ENCODE measurements around the gene TRPM7.
"Not testable (repeated sequence)": the region's sequence is repeated elsewhere in the genome, so short reads cannot be mapped to it uniquely, and the experiment has no call there.

The TRPM7 gene

DNA sequence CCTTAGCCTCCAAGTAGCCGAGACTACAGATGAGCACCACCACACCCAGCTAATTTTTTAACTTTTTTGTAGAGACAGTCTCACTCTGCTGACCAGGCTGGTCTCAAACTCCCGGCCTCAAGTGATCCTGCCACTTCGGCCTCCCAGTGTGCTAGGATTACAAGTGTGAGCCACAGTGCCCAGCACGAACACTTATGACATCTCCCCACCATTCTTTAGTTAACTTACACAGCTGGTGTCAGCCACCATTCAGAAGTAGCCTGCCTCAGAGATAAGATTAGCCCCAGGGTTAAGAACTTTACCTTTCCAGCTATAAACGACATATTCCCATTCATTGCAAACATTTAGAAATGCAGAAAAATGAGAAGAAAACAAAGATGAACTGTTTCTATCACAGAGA lies 58.2 kb downstream of the TRPM7 start:
- DNase-seq (ENCODE audit: low read depth), result no peak
- no peak overlapping the region for H3K4me3 ChIP-seq (ENCODE audit: low read length)
- TF ChIP-seq, protein P1, sequence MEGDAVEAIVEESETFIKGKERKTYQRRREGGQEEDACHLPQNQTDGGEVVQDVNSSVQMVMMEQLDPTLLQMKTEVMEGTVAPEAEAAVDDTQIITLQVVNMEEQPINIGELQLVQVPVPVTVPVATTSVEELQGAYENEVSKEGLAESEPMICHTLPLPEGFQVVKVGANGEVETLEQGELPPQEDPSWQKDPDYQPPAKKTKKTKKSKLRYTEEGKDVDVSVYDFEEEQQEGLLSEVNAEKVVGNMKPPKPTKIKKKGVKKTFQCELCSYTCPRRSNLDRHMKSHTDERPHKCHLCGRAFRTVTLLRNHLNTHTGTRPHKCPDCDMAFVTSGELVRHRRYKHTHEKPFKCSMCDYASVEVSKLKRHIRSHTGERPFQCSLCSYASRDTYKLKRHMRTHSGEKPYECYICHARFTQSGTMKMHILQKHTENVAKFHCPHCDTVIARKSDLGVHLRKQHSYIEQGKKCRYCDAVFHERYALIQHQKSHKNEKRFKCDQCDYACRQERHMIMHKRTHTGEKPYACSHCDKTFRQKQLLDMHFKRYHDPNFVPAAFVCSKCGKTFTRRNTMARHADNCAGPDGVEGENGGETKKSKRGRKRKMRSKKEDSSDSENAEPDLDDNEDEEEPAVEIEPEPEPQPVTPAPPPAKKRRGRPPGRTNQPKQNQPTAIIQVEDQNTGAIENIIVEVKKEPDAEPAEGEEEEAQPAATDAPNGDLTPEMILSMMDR (conservative IDR thresholded peaks at IDR 0.05; ENCODE audit: low read length), result no peak

DNA sequence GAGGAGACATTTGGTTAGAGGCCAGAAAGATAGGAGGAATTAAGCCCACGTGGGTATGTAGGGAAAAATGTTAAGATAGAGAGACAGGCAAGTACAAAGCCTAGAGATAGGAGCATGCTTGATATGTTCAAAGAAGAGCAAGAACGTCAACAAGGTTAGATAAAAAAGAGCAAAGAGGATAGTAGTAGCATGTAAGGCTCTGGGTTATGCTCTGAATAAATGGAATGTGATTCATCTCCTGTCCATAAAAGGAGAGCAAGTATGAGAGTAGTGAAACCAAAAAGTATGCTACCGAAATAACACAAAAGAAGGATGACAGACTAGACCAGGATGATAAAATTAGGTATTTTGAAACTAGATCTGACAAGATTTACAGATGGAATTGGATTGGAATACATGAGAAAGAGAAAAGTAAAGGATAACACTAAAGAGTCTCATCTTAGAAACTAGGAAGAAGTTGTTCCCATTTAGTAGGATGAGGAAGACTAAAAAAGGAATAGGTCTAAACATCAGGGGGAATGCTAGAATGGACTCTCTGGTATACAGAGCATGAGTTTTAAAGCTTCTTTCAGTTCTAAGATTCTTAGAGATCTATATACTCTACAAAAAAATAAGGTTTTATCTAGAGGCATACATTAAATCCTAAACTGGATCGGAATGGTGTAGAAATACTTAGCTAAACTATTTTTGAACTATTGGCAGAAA lies 59.1 kb downstream of the TRPM7 start:
- DNase-seq (ENCODE audit: low read depth), result peak; percentile 25
- no peak overlapping the region for H3K4me3 ChIP-seq (ENCODE audit: low read length)
- TF ChIP-seq, protein P1 (conservative IDR thresholded peaks at IDR 0.05; ENCODE audit: low read length), result no peak

DNA sequence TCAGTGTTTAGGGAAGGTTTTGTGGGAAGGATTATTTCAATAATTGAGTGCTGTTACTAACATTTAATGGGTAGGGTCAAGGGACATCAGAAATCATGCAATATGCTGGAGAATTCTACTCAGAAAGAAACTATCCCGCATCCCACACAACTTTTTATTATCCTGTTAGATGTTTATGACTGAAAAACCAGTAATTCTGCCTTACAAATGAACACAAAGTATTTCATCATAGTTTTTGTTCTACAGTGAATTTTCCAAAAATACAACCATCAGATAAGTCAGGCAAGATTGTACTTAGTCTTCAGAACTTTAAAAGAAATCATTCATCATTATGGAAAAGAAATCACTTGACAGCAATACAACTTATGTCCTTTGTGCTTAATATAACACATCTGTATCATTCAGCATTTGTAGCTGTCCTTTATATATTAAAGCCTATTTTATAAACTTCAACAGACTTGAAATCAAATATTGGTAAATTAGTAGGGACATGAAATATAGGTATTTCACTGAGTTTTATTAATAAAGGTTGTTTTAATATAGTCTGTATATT lies 61.9 kb downstream of the TRPM7 start:
- peak; percentile 24 for DNase-seq (ENCODE audit: low read depth)
- TF ChIP-seq, protein P1 (conservative IDR thresholded peaks at IDR 0.05; ENCODE audit: low read length), result no peak
- H3K4me3 ChIP-seq (ENCODE audit: low read length), result no peak overlapping the region

DNA sequence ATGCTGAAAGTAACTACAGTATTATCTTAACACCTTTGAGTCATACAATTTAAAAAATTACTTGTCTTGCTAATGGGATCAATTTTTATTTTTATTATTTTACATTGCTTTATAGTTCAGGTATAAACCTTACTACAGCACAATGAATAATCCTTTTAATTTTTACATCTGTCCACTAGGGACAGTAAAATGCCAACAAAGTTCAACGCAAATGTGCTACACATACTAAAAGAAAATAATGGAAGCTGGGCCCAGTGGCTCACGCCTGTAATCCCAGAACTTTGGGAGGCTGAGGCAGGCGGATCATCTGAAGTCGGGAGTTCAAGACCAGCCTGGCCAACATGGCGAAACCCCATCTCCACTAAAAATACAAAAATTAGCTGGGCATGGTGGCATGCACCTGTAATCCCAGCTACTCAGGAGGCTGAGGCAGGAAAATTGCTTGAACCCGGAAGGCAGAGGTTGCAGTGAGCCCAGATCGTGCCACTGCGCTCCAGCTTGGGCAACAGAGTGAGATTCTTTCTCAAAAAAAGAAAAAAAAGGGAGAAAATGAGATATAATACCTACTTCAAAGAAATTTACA lies 64.1 kb downstream of the TRPM7 start:
- TF ChIP-seq, protein P1 (conservative IDR thresholded peaks at IDR 0.05; ENCODE audit: low read length), result peak; percentile 41
- H3K4me3 ChIP-seq (ENCODE audit: low read length), result not testable (repeated sequence)
- peak; percentile 12 for DNase-seq (ENCODE audit: low read depth)

DNA sequence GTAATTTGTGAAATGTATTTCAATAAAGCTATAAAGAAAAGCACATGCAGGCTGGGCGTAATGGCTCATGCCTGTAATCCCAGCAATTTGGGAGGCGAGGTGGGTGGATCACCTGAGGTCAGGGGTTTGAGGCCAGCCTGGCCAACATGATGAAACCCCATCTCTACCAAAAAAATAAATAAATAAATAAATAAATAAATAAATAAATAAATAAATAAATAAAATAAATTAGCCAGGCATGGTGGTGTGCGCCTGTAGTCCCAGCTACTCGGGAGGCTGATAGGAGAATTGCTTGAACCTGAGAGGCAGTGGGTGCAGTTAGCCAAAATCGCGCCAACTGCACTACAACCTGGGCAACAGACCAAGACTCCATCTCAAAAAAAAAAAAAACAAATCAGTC lies 69.6 kb downstream of the TRPM7 start:
- DNase-seq (ENCODE audit: low read depth); H3K4me3 ChIP-seq (ENCODE audit: low read length): not testable (repeated sequence)

DNA sequence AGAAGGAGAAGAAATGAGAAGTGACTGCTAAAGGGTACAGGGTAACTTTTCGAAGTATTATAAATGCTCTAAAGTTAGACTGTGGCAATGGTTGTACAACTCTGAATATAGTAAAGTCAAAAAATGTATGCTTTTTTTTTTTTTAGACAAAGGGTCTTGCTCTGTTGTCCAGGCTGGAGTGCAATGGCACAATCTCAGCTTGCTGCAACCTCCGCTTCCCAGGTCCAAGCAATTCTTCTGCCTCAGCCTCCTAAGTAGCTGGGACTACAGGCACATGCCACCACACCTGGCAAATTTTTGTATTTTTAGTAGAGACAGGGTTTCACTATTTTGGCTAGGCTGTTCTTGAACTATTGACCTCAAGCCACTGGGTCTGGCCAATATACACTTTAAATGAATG lies 70.0 kb downstream of the TRPM7 start:
- H3K4me3 ChIP-seq (ENCODE audit: low read length); DNase-seq (ENCODE audit: low read depth): not testable (repeated sequence)

DNA sequence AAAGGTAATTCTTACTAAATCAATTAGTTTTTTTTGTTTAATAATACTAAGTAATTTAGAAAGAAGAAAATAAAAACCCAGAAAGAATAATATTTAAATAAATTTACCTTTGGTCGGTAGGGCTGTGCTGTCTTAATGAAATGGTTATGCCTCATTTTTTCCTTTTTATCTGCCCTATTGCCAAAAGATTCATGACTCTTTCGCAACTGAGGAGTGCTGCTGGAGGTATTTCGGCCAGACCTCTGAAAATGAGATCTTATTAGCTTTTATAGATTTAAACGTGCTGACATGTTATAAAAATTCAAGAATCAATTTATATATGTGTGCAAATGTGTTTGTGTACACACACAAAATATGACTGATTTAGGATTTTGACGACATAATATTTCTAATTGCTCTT lies 73.0 kb downstream of the TRPM7 start:
- TF ChIP-seq, protein P1 (conservative IDR thresholded peaks at IDR 0.05; ENCODE audit: low read length), result no peak
- H3K4me3 ChIP-seq (ENCODE audit: low read length), result no peak overlapping the region
- no peak for DNase-seq (ENCODE audit: low read depth)

DNA sequence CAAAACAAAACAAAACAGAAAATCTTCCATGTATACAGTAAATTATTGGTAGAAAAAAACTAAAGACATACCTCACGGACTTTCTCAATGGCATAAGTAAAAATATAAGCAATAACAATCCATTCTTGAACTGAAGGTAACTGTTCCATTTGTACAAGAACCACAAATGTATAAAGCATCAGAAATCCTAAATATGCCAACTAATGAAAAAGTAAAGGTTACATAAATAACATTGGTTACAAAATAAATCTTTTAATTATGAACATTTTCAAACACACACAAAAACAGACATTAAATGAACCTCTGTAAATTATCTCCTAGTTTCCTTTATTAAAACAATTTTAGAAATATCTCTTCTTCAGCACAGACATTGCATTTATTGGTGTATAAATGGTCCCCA lies 79.5 kb downstream of the TRPM7 start:
- TF ChIP-seq, protein P1 (conservative IDR thresholded peaks at IDR 0.05; ENCODE audit: low read length), result no peak

More for the DNA sequence above, 79.5 kb downstream of the TRPM7 start:
- H3K4me3 ChIP-seq (ENCODE audit: low read length), result no peak overlapping the region
- DNase-seq (ENCODE audit: low read depth), result no peak

All from AG10803 (cell line).